ENCODE measurements around the gene GLOD4.
"Not testable (repeated sequence)": the region's sequence is repeated elsewhere in the genome, so short reads cannot be mapped to it uniquely, and the experiment has no call there.

GRCh38 chr17:829614-830013 lies 47.5 kb upstream of the GLOD4 start:
- not testable (repeated sequence) for TF ChIP-seq CTCF, EZH2phosphoT487 (IDR thresholded peaks at IDR 0.05; ENCODE audit: low read length)
